Type B pancreatic cell (in vitro differentiated cells): ENCODE measurements around the gene S100A13. TPM values are rescaled to one million over a fixed set of nuclear protein-coding genes. Genes with fewer than 3 reads are reported as not detected.
A peak's percentile ranks its signal among the peaks of the same experiment; 100 is the strongest.
"Not testable (repeated sequence)": the region's sequence is repeated elsewhere in the genome, so short reads cannot be mapped to it uniquely, and the experiment has no call there.

Source experiments
- DNase-seq: peaks from one replicate; pipeline ENCODE4 v3.0.0; 2021; ENCODE audit warnings: mixed read lengths; ENCODE audit not compliant: unreplicated experiment; ENCODE audit errors: extremely low spot score
- H3K27ac Mint-ChIP-seq: 2 replicates; pipeline ENCODE4 v1.8.0; 2021; ENCODE audit warnings: mild to moderate bottlenecking, mixed read lengths
- H3K27me3 Mint-ChIP-seq: 2 replicates; pipeline ENCODE4 v1.8.0; 2021; ENCODE audit warnings: mixed read lengths
- H3K36me3 Mint-ChIP-seq: 2 replicates; pipeline ENCODE4 v1.8.0; 2021; ENCODE audit warnings: mixed read lengths
- H3K4me1 Mint-ChIP-seq: one replicate; pipeline ENCODE4 v1.8.0; 2021; ENCODE audit warnings: mixed read lengths; ENCODE audit not compliant: unreplicated experiment
- H3K4me3 Mint-ChIP-seq: 2 replicates; pipeline ENCODE4 v1.8.0; 2021; ENCODE audit warnings: mild to moderate bottlenecking, mixed read lengths
- H3K9me3 Mint-ChIP-seq: 2 replicates; pipeline ENCODE4 v1.8.0; 2021; ENCODE audit warnings: mixed read lengths
- total RNA-seq: library from RNA; stranded (reverse); gene quantifications from 2 replicates; pipeline ENCODE4 v1.2.1, GENCODE V29; 2021; ENCODE audit warnings: low replicate concordance
- TF ChIP-seq, protein P1 (sequence below): fragments of 200-600 bp; sonication (generic); conservative IDR thresholded peaks from 2 replicates; pipeline ENCODE4 v1.5.0; 2021; ENCODE audit warnings: antibody characterized with exemption, mild to moderate bottlenecking

S100A13 gene
- total RNA-seq, 1 donor from 2014 or later = 58.3 TPM

DNA sequence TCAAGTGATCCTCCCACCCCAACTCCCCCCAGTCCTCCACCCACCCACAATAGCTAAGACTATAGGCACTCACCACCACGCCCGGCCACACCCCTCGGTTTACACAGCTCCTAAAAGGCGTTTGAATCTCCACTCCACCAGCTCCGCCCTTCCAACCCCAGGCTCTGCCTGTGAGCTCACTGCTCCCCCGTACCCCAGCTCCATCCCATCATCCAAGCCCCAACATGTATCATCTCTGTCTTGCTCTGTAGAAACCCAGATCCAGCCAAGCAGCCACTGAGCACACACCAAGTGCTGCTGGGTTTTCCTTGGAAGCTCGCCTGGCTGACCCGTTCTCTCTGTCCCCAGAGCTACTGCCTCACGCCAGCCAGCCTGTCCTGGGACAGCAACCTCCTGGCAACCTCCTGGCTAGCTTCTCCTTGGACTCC, 49.7 kb downstream of the S100A13 start:
- Mint-ChIP-seq H3K4me1 (peaks cover 8% of the 10 kb centered on the region), H3K4me3 (no peak overlapping the region), H3K27ac (no peak overlapping the region), H3K9me3 (no peaks in the 10 kb centered on the region), H3K27me3 (no peaks in the 10 kb centered on the region), H3K36me3 (no peaks in the 10 kb centered on the region)
- TF ChIP-seq, protein P1, sequence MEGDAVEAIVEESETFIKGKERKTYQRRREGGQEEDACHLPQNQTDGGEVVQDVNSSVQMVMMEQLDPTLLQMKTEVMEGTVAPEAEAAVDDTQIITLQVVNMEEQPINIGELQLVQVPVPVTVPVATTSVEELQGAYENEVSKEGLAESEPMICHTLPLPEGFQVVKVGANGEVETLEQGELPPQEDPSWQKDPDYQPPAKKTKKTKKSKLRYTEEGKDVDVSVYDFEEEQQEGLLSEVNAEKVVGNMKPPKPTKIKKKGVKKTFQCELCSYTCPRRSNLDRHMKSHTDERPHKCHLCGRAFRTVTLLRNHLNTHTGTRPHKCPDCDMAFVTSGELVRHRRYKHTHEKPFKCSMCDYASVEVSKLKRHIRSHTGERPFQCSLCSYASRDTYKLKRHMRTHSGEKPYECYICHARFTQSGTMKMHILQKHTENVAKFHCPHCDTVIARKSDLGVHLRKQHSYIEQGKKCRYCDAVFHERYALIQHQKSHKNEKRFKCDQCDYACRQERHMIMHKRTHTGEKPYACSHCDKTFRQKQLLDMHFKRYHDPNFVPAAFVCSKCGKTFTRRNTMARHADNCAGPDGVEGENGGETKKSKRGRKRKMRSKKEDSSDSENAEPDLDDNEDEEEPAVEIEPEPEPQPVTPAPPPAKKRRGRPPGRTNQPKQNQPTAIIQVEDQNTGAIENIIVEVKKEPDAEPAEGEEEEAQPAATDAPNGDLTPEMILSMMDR = no peak
- no peak for DNase-seq

DNA sequence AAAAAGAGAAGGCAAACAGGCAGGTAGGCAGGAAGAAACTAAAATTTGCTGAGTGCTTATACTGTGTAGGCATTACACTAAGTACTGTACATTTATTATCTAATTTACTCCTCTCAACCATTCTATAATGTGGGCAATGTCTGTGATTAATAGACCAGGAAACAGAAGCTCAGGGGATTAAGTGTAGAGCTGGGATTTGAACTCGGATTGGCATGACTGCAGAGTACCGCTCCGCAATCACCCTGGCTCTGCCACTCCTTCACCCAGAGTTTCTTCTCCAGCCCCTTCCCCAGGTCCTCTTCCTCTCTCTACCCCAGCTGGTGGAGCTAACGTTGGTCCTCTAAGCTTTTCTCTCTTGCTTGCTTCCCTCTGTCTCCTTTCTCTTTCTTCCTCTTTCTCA, 50.2 kb downstream of the S100A13 start:
- Mint-ChIP-seq H3K4me1 (peaks cover 8% of the 10 kb centered on the region), H3K27ac (no peak overlapping the region), H3K9me3 (no peaks in the 10 kb centered on the region)

DNA sequence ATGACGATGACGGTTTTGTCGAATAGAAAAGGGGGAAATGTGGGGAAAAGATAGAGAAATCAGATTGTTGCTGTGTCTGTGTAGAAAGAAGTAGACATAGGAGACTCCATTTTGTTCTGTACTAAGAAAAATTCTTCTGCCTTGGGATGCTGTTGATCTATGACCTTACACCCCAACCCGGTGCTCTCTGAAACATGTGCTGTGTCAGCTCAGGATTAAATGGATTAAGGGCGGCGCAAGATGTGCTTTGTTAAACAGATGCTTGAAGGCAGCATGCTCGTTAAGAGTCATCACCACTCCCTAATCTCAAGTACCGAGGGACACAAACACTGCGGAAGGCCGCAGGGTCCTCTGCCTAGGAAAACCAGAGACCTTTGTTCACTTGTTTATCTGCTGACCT, 51.8 kb downstream of the S100A13 start:
- H3K4me3 Mint-ChIP-seq, H3K27ac Mint-ChIP-seq, H3K36me3 Mint-ChIP-seq, H3K9me3 Mint-ChIP-seq, H3K27me3 Mint-ChIP-seq, DNase-seq: not testable (repeated sequence)
- H3K4me1 Mint-ChIP-seq = peaks cover 13% of the 10 kb centered on the region

More for the DNA sequence above, 50.2 kb downstream of the S100A13 start:
- H3K27me3 Mint-ChIP-seq = no peaks in the 10 kb centered on the region
- no peak overlapping the region for H3K4me3 Mint-ChIP-seq
- no peak for DNase-seq
- TF ChIP-seq, protein P1 = no peak
- H3K36me3 Mint-ChIP-seq = no peaks in the 10 kb centered on the region

DNA sequence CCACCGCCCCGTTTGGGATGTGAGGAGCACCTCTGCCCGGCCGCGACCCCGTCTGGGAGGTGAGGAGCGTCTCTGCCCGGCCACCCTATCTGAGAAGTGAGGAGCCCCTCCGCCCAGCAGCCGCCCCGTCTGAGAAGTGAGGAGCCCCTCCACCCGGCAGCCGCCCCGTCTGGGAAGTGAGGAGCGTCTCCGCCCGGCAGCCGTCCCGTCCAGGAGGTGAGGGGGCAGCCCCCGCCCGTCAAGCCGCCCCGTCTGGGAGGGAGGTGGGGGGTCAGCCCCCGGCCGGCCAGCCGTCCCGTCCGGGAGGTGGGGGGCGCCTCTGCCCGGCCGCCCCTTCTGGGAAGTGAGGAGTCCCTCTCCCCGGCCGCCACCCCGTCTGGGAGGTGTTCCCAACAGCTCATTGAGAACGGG, 52.2 kb downstream of the S100A13 start:
- H3K4me1 Mint-ChIP-seq = peaks cover 15% of the 10 kb centered on the region
- not testable (repeated sequence) for H3K36me3 Mint-ChIP-seq, H3K27me3 Mint-ChIP-seq, DNase-seq, H3K9me3 Mint-ChIP-seq, H3K27ac Mint-ChIP-seq, H3K4me3 Mint-ChIP-seq

DNA sequence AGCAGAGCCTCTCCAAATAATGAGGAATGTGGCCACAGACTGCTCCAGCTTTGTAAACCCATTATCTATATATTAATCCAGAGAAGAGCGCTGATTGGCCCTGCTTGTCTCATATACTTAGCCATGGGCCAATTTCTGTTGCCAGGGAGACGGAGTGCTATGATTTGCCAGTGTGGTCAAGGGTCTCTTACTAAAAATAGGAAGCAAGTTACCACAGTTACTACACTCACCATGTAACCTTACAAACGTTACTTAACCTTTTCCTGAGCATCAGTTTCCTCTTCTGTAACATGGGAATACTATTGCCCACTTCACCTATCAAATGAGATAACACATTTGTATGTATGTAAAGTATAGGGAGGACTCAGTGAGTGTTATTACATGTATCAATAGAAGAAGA, 54.0 kb downstream of the S100A13 start:
- Mint-ChIP-seq H3K4me3 (no peak overlapping the region), H3K27me3 (no peaks in the 10 kb centered on the region), H3K36me3 (no peaks in the 10 kb centered on the region), H3K27ac (peak overlapping the region; percentile 37), H3K4me1 (peaks cover 24% of the 10 kb centered on the region), H3K9me3 (no peaks in the 10 kb centered on the region)
- no peak for DNase-seq
- TF ChIP-seq, protein P1 = no peak

DNA sequence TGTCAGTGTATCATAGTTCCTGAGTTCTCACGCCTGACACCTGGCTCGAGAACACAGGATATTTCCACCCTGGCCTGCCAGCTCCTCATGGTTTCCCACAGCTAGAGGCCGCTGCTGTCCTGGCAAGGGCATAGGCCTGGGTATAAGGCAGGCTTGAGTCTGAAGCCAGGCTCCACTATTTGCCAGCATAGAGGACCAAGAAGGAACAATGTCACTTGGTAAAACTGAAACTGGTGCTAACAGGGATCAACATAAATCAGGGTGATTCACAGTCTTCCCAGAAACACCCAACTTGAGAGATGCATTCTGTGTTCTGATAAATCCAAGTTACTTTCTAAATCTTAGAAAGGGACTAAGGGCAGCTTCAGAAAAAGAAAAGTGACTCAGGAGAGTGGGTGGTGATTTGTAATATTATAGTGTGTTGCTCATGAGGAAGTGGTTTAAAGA, 54.7 kb downstream of the S100A13 start:
- TF ChIP-seq, protein P1 = peak; percentile 70
- Mint-ChIP-seq H3K27me3 (no peaks in the 10 kb centered on the region), H3K36me3 (no peaks in the 10 kb centered on the region), H3K27ac (peak overlapping the region; percentile 37), H3K4me3 (no peak overlapping the region), H3K9me3 (no peaks in the 10 kb centered on the region), H3K4me1 (peaks cover 29% of the 10 kb centered on the region)
- DNase-seq = no peak

DNA sequence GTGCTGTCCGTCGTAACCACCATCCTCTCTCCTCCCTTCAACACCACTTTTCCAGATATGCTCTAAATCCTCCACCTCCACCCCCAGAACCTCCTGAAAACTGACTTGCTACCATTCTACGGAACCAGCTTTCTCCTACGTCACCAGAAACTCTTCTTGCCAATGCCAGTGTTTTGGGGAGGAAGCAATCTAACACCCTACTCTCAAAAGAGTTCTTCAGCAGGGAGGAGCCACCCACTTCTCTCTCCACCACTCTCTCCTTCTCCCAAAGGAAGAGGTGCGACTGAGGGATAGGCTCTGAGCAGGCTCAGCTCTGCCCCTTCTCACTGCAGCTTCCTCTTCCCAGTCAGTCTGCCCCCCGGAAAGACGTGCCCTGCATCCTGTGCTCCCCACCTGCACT, 55.6 kb downstream of the S100A13 start:
- H3K4me1 Mint-ChIP-seq = peaks cover 35% of the 10 kb centered on the region
- DNase-seq = no peak
- TF ChIP-seq, protein P1 = no peak
- H3K27ac Mint-ChIP-seq = peak overlapping the region; percentile 55
- no peaks in the 10 kb centered on the region for H3K9me3 Mint-ChIP-seq
- H3K27me3 Mint-ChIP-seq = no peaks in the 10 kb centered on the region
- H3K4me3 Mint-ChIP-seq = no peak overlapping the region
- H3K36me3 Mint-ChIP-seq = no peaks in the 10 kb centered on the region
